Activated T-cell treated with anti-CD3 and anti-CD28 coated beads for 4 hours (primary cell): Measurements from ENCODE around the gene IGLL5.

Experiments used
- DNase-seq: peaks from one replicate; pipeline ENCODE4 v3.0.0-alpha.2; 2020

IGLL5 gene

GRCh38 chr22:22929381-22930221, 42.0 kb downstream of the IGLL5 start:
- DNase-seq: no peak

- no peak for DNase-seq
Measured at GRCh38 chr22:22930222-22930497, 42.5 kb downstream of the IGLL5 start.

- no peak for DNase-seq
Measured at GRCh38 chr22:22930571-22931556, 43.2 kb downstream of the IGLL5 start.

- no peak for DNase-seq
Measured at GRCh38 chr22:22931557-22932270, 44.1 kb downstream of the IGLL5 start.

GRCh38 chr22:22932512-22932941, 44.9 kb downstream of the IGLL5 start:
- DNase-seq: no peak

- no peak for DNase-seq
Measured at GRCh38 chr22:22933100-22933806, 45.6 kb downstream of the IGLL5 start.

GRCh38 chr22:22933807-22934542, 46.4 kb downstream of the IGLL5 start:
- no peak for DNase-seq

GRCh38 chr22:22934543-22935055, 47.0 kb downstream of the IGLL5 start:
- no peak for DNase-seq

GRCh38 chr22:22935056-22935545, 47.5 kb downstream of the IGLL5 start:
- no peak for DNase-seq

GRCh38 chr22:22935546-22936157, 48.0 kb downstream of the IGLL5 start:
- DNase-seq: no peak

GRCh38 chr22:22936180-22936914, 48.7 kb downstream of the IGLL5 start:
- DNase-seq: no peak

GRCh38 chr22:22936915-22937656, 49.5 kb downstream of the IGLL5 start:
- DNase-seq: no peak

- DNase-seq: no peak
Measured at GRCh38 chr22:22937894-22938480, 50.4 kb downstream of the IGLL5 start.

- DNase-seq: no peak
Measured at GRCh38 chr22:22938672-22939587, 51.3 kb downstream of the IGLL5 start.

- DNase-seq: no peak
Measured at GRCh38 chr22:22939588-22940368, 52.2 kb downstream of the IGLL5 start.

GRCh38 chr22:22940961-22941605, 53.5 kb downstream of the IGLL5 start:
- no peak for DNase-seq
